HL-60 (cell line): ENCODE results near the gene CBL.

Experiments
- CTCF ChIP-seq: IDR thresholded peaks from one replicate; pipeline ENCODE4 v1.5.1; 2011; ENCODE audit warnings: low read length, control low read depth, inconsistent platforms; ENCODE audit not compliant: insufficient read depth
- GABPA ChIP-seq: IDR thresholded peaks from 2 replicates; pipeline ENCODE4 v1.6.1; 2012; ENCODE audit warnings: low read depth
- POLR2AphosphoS5 ChIP-seq: IDR thresholded peaks from 2 replicates; pipeline ENCODE4 v1.6.1; 2012; ENCODE audit warnings: low read depth
- REST ChIP-seq: IDR thresholded peaks from 2 replicates; pipeline ENCODE4 v1.6.1; 2012; ENCODE audit warnings: low read depth; ENCODE audit not compliant: insufficient replicate concordance

DNA sequence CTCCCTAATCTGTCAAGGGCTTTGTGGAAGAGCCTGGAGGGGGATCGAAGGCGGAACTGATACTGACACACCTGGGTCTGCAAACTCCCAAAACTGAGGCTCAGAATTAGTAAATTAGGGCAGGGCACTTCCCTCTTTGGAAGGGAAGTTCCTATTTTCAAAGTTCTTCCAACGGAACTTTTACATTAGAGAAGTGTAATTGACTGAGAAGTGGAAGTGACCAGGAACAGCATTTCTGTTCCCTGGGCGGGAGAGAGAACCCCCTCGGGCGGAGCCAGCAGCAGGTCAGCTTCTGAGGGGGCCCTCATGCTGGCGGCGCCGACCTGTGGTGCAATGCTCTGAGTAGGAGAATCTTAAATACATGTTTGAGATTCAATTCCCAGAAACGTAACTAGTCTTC, 1.1 kb upstream of the CBL start:
- TF ChIP-seq CTCF (no peak), REST (no peak), GABPA (no peak), POLR2AphosphoS5 (no peak)
